HepG2 (cell line): ENCODE measurements around the gene ECHS1.

Experiments
- BCL3 ChIP-seq: sonication (generic); formaldehyde crosslinking; IDR thresholded peaks from 2 replicates; pipeline ENCODE4 v1.5.1; 2020; ENCODE audit warnings: mild to moderate bottlenecking, missing genetic modification reagents, moderate library complexity
- CTCF ChIP-seq: sonication (generic); formaldehyde crosslinking; IDR thresholded peaks from 2 replicates; pipeline ENCODE4 v1.5.0; 2020; ENCODE audit warnings: mild to moderate bottlenecking, missing genetic modification reagents, moderate library complexity
- FOXM1 ChIP-seq: sonication (generic); formaldehyde crosslinking; IDR thresholded peaks from 2 replicates; pipeline ENCODE4 v1.5.0; 2020; ENCODE audit warnings: missing genetic modification reagents
- GLI4 ChIP-seq: sonication (generic); formaldehyde crosslinking; IDR thresholded peaks from 2 replicates; pipeline ENCODE4 v1.5.1; 2020; ENCODE audit warnings: missing genetic modification reagents, mild to moderate bottlenecking, moderate library complexity, borderline replicate concordance
- MXI1 ChIP-seq: IDR thresholded peaks from 3 replicates; pipeline ENCODE4 v1.6.1; 2012; ENCODE audit warnings: low read depth, low read length, inconsistent platforms, borderline replicate concordance
- TAF1 ChIP-seq: sonication (generic); formaldehyde crosslinking; IDR thresholded peaks from 2 replicates; pipeline ENCODE4 v1.4.0; 2020; ENCODE audit warnings: missing genetic modification reagents
- U2AF2 ChIP-seq: fragments of 200-400 bp; formaldehyde crosslinking; IDR thresholded peaks from 2 replicates; pipeline ENCODE4 v1.6.1; 2017; ENCODE audit warnings: low read depth, mild to moderate bottlenecking, low read length
- ZBTB2 ChIP-seq: sonication (generic); formaldehyde crosslinking; IDR thresholded peaks from 2 replicates; pipeline ENCODE4 v1.8.0; 2022; ENCODE audit warnings: low read depth, missing genetic modification reagents

- no peak for TF ChIP-seq BCL3 (CRISPR knock-in tag)
- TF ChIP-seq CTCF (CRISPR knock-in tag): no peak
- TF ChIP-seq TAF1: no peak
- TF ChIP-seq ZBTB2 (CRISPR knock-in tag): no peak
- no peak for TF ChIP-seq GLI4 (CRISPR knock-in tag)
- TF ChIP-seq FOXM1: no peak
- no peak for TF ChIP-seq U2AF2
- no peak for TF ChIP-seq MXI1
These were observed 35.8 kb downstream of the ECHS1 start for GRCh38 chr10:133337370-133337725.
